ENCODE data around the gene OSBPL2.

DNA sequence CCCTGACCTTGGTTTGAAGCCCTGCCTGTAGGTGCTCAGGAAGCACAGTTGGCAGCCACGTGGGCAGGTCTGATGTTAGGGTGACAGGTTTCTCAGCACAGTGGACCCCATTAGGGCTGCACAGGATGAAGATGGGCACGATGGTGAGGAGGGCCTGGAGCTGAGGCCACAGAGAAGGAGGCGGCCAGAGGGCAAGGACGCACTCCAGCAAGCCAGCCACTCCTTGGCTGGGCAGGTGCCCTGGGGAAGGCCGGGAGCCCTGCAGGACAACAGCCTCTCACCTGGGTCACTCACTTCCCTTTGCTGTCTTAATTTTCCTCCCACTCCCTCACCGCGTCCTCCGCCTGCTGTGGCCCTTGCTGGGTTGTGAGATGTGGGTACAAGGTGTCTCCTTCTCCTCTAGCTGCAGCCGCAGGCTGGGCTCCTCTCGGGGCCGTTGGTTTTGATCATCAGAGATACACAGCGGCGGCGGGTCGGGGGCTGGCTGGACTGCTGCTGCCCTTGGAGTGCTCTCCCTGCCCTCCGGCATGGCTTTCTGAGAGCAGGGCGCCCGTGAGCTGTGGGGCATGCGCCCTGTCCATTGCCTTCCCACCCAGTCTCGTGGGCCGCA is 5.7 kb downstream of the OSBPL2 start:
- TF ChIP-seq, protein P1, sequence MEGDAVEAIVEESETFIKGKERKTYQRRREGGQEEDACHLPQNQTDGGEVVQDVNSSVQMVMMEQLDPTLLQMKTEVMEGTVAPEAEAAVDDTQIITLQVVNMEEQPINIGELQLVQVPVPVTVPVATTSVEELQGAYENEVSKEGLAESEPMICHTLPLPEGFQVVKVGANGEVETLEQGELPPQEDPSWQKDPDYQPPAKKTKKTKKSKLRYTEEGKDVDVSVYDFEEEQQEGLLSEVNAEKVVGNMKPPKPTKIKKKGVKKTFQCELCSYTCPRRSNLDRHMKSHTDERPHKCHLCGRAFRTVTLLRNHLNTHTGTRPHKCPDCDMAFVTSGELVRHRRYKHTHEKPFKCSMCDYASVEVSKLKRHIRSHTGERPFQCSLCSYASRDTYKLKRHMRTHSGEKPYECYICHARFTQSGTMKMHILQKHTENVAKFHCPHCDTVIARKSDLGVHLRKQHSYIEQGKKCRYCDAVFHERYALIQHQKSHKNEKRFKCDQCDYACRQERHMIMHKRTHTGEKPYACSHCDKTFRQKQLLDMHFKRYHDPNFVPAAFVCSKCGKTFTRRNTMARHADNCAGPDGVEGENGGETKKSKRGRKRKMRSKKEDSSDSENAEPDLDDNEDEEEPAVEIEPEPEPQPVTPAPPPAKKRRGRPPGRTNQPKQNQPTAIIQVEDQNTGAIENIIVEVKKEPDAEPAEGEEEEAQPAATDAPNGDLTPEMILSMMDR (IDR thresholded peaks at IDR 0.05) = no peak
- no peak for TF ChIP-seq EP300 (IDR thresholded peaks at IDR 0.05)
